GM12878 (cell line): ENCODE measurements around the gene TNKS1BP1. TPM values are rescaled to one million over a fixed set of nuclear protein-coding genes. Genes with fewer than 3 reads are reported as not detected.

Experiments used
- ATAC-seq: fragments of 200-7000 bp; cut with Tn5 transposase; 3 replicates; pipeline ENCODE4 v1.9.1; 2020; ENCODE audit warnings: mild to moderate bottlenecking, moderate library complexity
- BruUV-seq: library from RNA; stranded (reverse); fragments of 400-500 nt; replicated peaks from 2 replicates; lab custom pipeline; 2021; lab: Mats Ljungman, UMichigan
- CTCF ChIA-PET: fragments of 300-600 bp; sonication (Branson Sonifier 250); formaldehyde crosslinking; extraction: SDS; loops from one replicate; lab custom pipeline; 2021; ENCODE audit warnings: inconsistent platforms; lab: Yijun Ruan, JAX
- POLR2A ChIA-PET: fragments of 350-600 bp; formaldehyde crosslinking; extraction: SDS; loops from one replicate; lab custom pipeline; 2021; ENCODE audit warnings: inconsistent platforms; lab: Charles Lee
- RAD21 ChIA-PET: fragments of 300-600 bp; sonication (Branson Sonifier 250); formaldehyde crosslinking; loops from one replicate; lab custom pipeline; 2023; ENCODE audit warnings: antibody characterized with exemption; ENCODE audit not compliant: unreplicated experiment; lab: Charles Lee
- SMC1A ChIA-PET: fragments of 300-600 bp; sonication (Branson Sonifier 250); formaldehyde crosslinking; loops from one replicate; lab custom pipeline; 2023; ENCODE audit not compliant: unreplicated experiment, uncharacterized antibody; lab: Charles Lee
- DNase-seq: peaks from one replicate; pipeline ENCODE4 v3.0.0-alpha.2; 2011; ENCODE audit warnings: low read depth, low spot score
- FAIRE-seq: peaks from 3 replicates; lab custom pipeline; 2011; peaks lifted over from hg19 to GRCh38; lab: Jason Lieb, UNC
- H2AFZ ChIP-seq: 2 replicates; pipeline ENCODE4 v1.6.0; 2011; ENCODE audit warnings: low read depth, low read length, control low read depth; ENCODE audit not compliant: control insufficient read depth
- H3K27ac ChIP-seq: 2 replicates; pipeline ENCODE4 v1.5.1; 2011; ENCODE audit warnings: control low read depth; ENCODE audit not compliant: control insufficient read depth, insufficient read depth
- H3K27me3 ChIP-seq, 2 experiments: replicated peaks in 1 of 2; 2 replicates each; pipeline versions ENCODE4 v1.6.0 to v1.6.1; 2011; ENCODE audit warnings: low read length in 1 of 2; ENCODE audit not compliant: control insufficient read depth in 2 of 2, insufficient read depth in 2 of 2
- H3K36me3 ChIP-seq, 2 experiments: 2 replicates each; pipeline ENCODE4 v1.5.1; 2011; ENCODE audit warnings: low read length in 1 of 2; ENCODE audit not compliant: control insufficient read depth in 2 of 2, insufficient read depth in 2 of 2
- H3K4me1 ChIP-seq: 2 replicates; pipeline ENCODE4 v1.6.1; 2011; ENCODE audit warnings: mild to moderate bottlenecking, low read length, moderate library complexity, mixed read lengths; ENCODE audit not compliant: control insufficient read depth, insufficient read depth
- H3K4me2 ChIP-seq: 2 replicates; pipeline ENCODE4 v1.6.0; 2011; ENCODE audit warnings: control low read depth; ENCODE audit not compliant: control insufficient read depth, insufficient read depth
- H3K4me3 ChIP-seq: fragments of 200-600 bp; sonication (generic); 2 replicates; pipeline ENCODE4 v1.5.1; 2016
- H3K79me2 ChIP-seq: 2 replicates; pipeline ENCODE4 v1.6.0; 2011; ENCODE audit warnings: low read length; ENCODE audit not compliant: control insufficient read depth, insufficient read depth
- H3K9ac ChIP-seq: 2 replicates; pipeline ENCODE4 v1.8.0; 2011; ENCODE audit warnings: low read length, control low read depth, mixed read lengths; ENCODE audit not compliant: control insufficient read depth, insufficient read depth
- H3K9me3 ChIP-seq: replicated peaks from 3 replicates; pipeline ENCODE4 v1.5.1; 2011; ENCODE audit warnings: mild to moderate bottlenecking, low read length; ENCODE audit not compliant: control insufficient read depth, insufficient read depth
- H4K20me1 ChIP-seq: 2 replicates; pipeline ENCODE4 v1.6.0; 2011; ENCODE audit not compliant: control insufficient read depth, insufficient read depth
- BCLAF1 ChIP-seq: fragments of 450-650 bp; IDR thresholded peaks from 2 replicates; pipeline ENCODE4 v1.6.1; 2017; ENCODE audit warnings: antibody characterized with exemption, mild to moderate bottlenecking, moderate library complexity
- CEBPZ ChIP-seq: fragments of 150-350 bp; IDR thresholded peaks from 2 replicates; pipeline ENCODE4 v1.6.1; 2016; ENCODE audit warnings: low read depth, low read length
- CHD2 ChIP-seq: IDR thresholded peaks from 2 replicates; pipeline ENCODE4 v1.6.1; 2011; ENCODE audit warnings: low read depth, low read length, improper control_type of control experiment, borderline replicate concordance
- FOXM1 ChIP-seq: IDR thresholded peaks from 2 replicates; pipeline ENCODE4 v1.6.1; 2012; ENCODE audit warnings: low read depth, mild to moderate bottlenecking, inconsistent platforms, low read length, moderate library complexity
- MTA2 ChIP-seq: fragments of 450-650 bp; IDR thresholded peaks from 2 replicates; pipeline ENCODE4 v1.6.1; 2016; ENCODE audit warnings: low read depth, mild to moderate bottlenecking, moderate library complexity
- MYC ChIP-seq: IDR thresholded peaks from 2 replicates; pipeline ENCODE4 v1.6.1; 2011; ENCODE audit warnings: mild to moderate bottlenecking, low read length, moderate library complexity, inconsistent platforms; ENCODE audit not compliant: insufficient read depth, insufficient replicate concordance, insufficient read length, severe bottlenecking
- NBN ChIP-seq: fragments of 450-650 bp; IDR thresholded peaks from 2 replicates; pipeline ENCODE4 v1.6.1; 2016
- NRF1 ChIP-seq: conservative IDR thresholded peaks from 2 replicates; pipeline ENCODE4 v1.6.1; 2011; ENCODE audit warnings: mild to moderate bottlenecking, low read depth, low read length, improper control_type of control experiment
- STAT1 ChIP-seq: fragments of 450-650 bp; conservative IDR thresholded peaks from 2 replicates; pipeline ENCODE4 v1.6.1; 2014; ENCODE audit warnings: antibody characterized with exemption, mild to moderate bottlenecking
- WGBS: methylation state at CpG from one replicate; pipeline ENCODE4 v1.1.6; 2016; ENCODE audit warnings: low lambda C conversion rate; ENCODE audit not compliant: insufficient replicate concordance, insufficient coverage; ENCODE audit errors: missing lambda C conversion rate; 5-methylcytosine and 5-hydroxymethylcytosine counted together
- in situ Hi-C: fragments of 300-500 bp; cut with MboI; formaldehyde crosslinking; loops from 9 replicates; pipeline ENCODE4 v1.14.3; 2018; ENCODE audit warnings: mixed read lengths
- intact Hi-C: fragments of 100-400 bp; cut with micrococcal nuclease; formaldehyde crosslinking; loops from one replicate; pipeline ENCODE4 v1.14.2; 2022; ENCODE audit not compliant: unreplicated experiment
- polyA plus RNA-seq, 11 experiments: library from polyadenylated mRNA; depleted of rRNA in 4 of 11; unstranded in 6 of 11; stranded (reverse) in 5 of 11; fragments of >200 nt; fragmentation: Nextera tagmentation in 4 of 11; fragmentation: Illumina TruSeq in 1 of 11; extraction: Ambion mirVana in 4 of 11; extraction: Trizol in 1 of 11; gene quantifications; 1 replicate in 1 of 11; 2 replicates in 10 of 11; pipeline versions ENCODE4 v1.2.1 to v1.2.3, GENCODE V29; 2011 to 2016; ENCODE audit warnings: inconsistent platforms in 2 of 11, missing spikeins in 2 of 11, low read depth in 1 of 11
- total RNA-seq, 4 experiments: library from RNA; depleted of rRNA in 3 of 4; stranded (reverse); fragments of >200 nt in 3 of 4; fragmentation: Illumina TruSeq in 1 of 4; extraction: Trizol in 1 of 4; gene quantifications; 2 replicates each; pipeline versions ENCODE4 v1.2.1 to v1.2.3, GENCODE V29; 2013 to 2021

TNKS1BP1 gene
- total and polyA plus RNA-seq, 10 of the 15 experiments (the other 5 are each of a cell fraction or from before 2014, with no cell fraction given), result 0.26 to 15.8 (median 4.3) TPM

- ATAC-seq (no peak), DNase-seq (no peak), FAIRE-seq (no peak)
- no peak overlapping the region for H3K9ac ChIP-seq
- no TSS peak for BruUV-seq
- in situ Hi-C loops, result no loop called here
- no peaks in the 10 kb centered on the region for H4K20me1 ChIP-seq
- intact Hi-C loops, result no loop called here
- H3K4me3 ChIP-seq, result no peak overlapping the region
- H3K79me2 ChIP-seq, result no peaks in the 10 kb centered on the region
- TF ChIP-seq CHD2 (no peak), MTA2 (no peak), STAT1 (no peak), BCLAF1 (no peak), MYC (no peak), NRF1 (no peak), CEBPZ (no peak), FOXM1 (no peak), NBN (no peak)
- POLR2A ChIA-PET, result no interaction called here
- H3K4me1 ChIP-seq, result no peaks in the 10 kb centered on the region
- no peak overlapping the region for H3K4me2 ChIP-seq
- CTCF ChIA-PET, result interaction anchor here (0.8 to 2.5 kb wide), 11 partner anchors 9 to 291 kb away, joined by 3 to 17 read pairs (median 4); no protein-coding TSS in a partner anchor
- H3K36me3 ChIP-seq, result no peaks in the 10 kb centered on the region
- 1% methylated on average over 5 of the region's 5 CpGs for WGBS
- H3K27ac ChIP-seq, result no peak overlapping the region
- SMC1A ChIA-PET, result interaction anchor here (1.1 to 2.3 kb wide), 6 partner anchors 10 to 288 kb away, joined by 3 to 5 read pairs (median 4); no protein-coding TSS in a partner anchor
- RAD21 ChIA-PET, result interaction anchor here (0.6 kb wide), 1 partner anchor 375 kb away, joined by 4 read pairs; no protein-coding TSS in a partner anchor
- peaks cover 0 to 3% of the 10 kb centered on the region in 2 experiments; a peak in 2 of 4 replicates for H3K27me3 ChIP-seq
- no peaks in the 10 kb centered on the region; the same call in 2 of the 3 replicates for H3K9me3 ChIP-seq
- no peak overlapping the region for H2AFZ ChIP-seq
Observed at GRCh38 chr11:57353036-57353435, 28.3 kb upstream of the TNKS1BP1 start.
